ACC112 (cell line): ENCODE measurements around the gene PMEPA1.

Experiments used
- H2AFZ ChIP-seq: fragments of 200-600 bp; sonication (generic); one replicate; pipeline ENCODE4 v1.6.0; 2017; ENCODE audit warnings: antibody characterized with exemption, low read length; ENCODE audit not compliant: unreplicated experiment
- H3K27ac ChIP-seq: fragments of 200-600 bp; sonication (generic); 2 replicates; pipeline ENCODE4 v1.5.1; 2014; ENCODE audit warnings: low read depth, mild to moderate bottlenecking, antibody characterized with exemption, low read length, moderate library complexity
- H3K27me3 ChIP-seq: fragments of 200-600 bp; sonication (generic); 2 replicates; pipeline ENCODE4 v1.6.1; 2014; ENCODE audit warnings: mild to moderate bottlenecking, antibody characterized with exemption, low read length, moderate library complexity, mixed read lengths; ENCODE audit not compliant: insufficient read depth
- H3K36me3 ChIP-seq: fragments of 200-600 bp; sonication (generic); 2 replicates; pipeline ENCODE4 v1.6.1; 2016; ENCODE audit warnings: mild to moderate bottlenecking, antibody characterized with exemption, low read length, moderate library complexity, mixed read lengths; ENCODE audit not compliant: insufficient read depth
- H3K4me1 ChIP-seq: fragments of 200-600 bp; sonication (generic); one replicate; pipeline ENCODE4 v1.6.1; 2016; ENCODE audit warnings: low read length, mixed read lengths; ENCODE audit not compliant: insufficient read depth, unreplicated experiment, control insufficient read depth
- H3K4me3 ChIP-seq: fragments of 200-600 bp; sonication (generic); 2 replicates; pipeline ENCODE4 v1.5.1; 2014; ENCODE audit warnings: mild to moderate bottlenecking, low read depth, low read length
- H3K79me2 ChIP-seq: fragments of 200-600 bp; sonication (generic); one replicate; pipeline ENCODE4 v1.6.0; 2016; ENCODE audit warnings: low read length; ENCODE audit not compliant: control insufficient read depth, unreplicated experiment, insufficient read depth

Gene PMEPA1

DNA sequence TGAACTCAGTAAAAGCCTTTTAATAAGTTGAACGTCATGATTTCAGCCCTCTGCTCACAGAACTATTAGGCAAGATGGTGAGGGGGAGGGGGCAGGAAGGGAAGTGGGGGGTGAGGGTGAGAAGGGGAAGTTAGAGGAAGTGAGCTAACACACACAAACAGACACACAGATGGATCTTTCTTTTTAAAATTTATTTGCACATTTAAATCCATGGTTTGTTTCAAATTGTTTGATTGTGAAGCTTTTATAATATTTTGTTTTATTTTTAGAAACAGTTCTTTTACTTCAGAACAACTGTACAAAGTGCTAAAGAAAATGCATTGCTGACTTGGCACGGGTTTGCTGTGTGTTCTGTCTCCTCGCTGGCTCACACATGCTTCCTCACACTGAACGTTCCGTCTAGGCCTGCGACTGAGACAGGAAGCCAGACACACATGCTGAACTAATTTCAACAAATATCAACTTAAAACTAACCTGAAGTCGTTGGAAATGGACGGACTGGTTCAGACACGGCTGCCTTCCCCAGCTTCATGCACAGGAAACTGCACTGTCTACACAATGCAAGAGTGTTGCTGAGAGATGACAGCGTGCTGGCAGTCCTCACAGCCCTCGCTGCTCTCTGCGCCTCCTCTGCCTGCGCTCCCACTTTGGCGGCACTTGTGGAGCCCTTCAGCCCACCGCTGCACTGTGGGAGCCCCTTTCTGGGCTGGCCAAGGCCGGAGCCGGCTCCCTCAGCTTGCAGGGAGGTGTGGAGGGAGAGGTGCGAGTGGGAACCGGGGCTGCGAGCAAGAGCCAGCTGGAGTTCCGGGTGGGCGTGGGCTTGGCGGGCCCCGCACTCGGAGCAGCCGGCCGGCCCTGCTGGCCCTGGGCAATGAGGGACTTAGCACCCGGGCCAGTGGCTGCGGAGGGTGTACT, 81.5 kb downstream of the PMEPA1 start:
- Histone ChIP-seq H2AFZ (peak overlapping the region; percentile 43), H3K4me1 (no peaks in the 10 kb centered on the region), H3K4me3 (no peak overlapping the region), H3K27me3 (peaks cover 30% of the 10 kb centered on the region), H3K36me3 (no peaks in the 10 kb centered on the region), H3K27ac (no peak overlapping the region), H3K79me2 (no peaks in the 10 kb centered on the region)

GRCh38 chr20:57627339-57627738, 82.5 kb downstream of the PMEPA1 start:
- Histone ChIP-seq H3K79me2 (no peaks in the 10 kb centered on the region), H3K27ac (no peak overlapping the region), H3K36me3 (no peaks in the 10 kb centered on the region), H3K4me3 (no peak overlapping the region), H3K27me3 (peaks cover 20% of the 10 kb centered on the region), H2AFZ (no peak overlapping the region), H3K4me1 (no peaks in the 10 kb centered on the region)

DNA sequence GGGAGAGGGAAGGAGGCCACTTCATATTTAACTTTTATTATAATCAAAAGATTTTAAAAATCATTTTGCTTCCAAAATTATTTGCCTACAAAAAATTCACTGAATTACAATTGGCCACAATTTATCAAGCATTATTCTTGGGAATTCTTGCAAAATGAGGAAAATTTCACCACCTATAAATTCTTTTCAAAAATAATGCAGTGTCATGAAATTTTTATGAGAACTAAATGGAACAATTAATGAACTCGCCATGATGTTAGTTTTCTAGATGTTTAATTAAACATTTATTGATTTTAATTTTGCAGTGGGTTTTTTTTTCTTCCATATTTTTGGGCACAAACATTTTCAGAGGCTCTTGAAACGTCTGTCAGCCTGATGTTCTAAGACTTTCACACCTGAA, 83.8 kb downstream of the PMEPA1 start:
- H3K36me3 ChIP-seq, result no peaks in the 10 kb centered on the region
- H3K4me1 ChIP-seq, result no peaks in the 10 kb centered on the region
- H3K27me3 ChIP-seq, result peaks cover 10% of the 10 kb centered on the region
- H3K4me3 ChIP-seq, result no peak overlapping the region
- H2AFZ ChIP-seq, result no peak overlapping the region
- no peak overlapping the region for H3K27ac ChIP-seq
- H3K79me2 ChIP-seq, result no peaks in the 10 kb centered on the region

GRCh38 chr20:57625181-57625958, 84.4 kb downstream of the PMEPA1 start:
- H3K36me3 ChIP-seq, result no peaks in the 10 kb centered on the region

GRCh38 chr20:57624124-57624523, 85.7 kb downstream of the PMEPA1 start:
- Histone ChIP-seq H3K27ac (no peak overlapping the region), H3K4me3 (no peak overlapping the region), H3K79me2 (no peaks in the 10 kb centered on the region), H3K36me3 (no peaks in the 10 kb centered on the region), H2AFZ (no peak overlapping the region), H3K27me3 (peaks cover 5% of the 10 kb centered on the region), H3K4me1 (no peaks in the 10 kb centered on the region)

More at GRCh38 chr20:57625181-57625958, 84.4 kb downstream of the PMEPA1 start:
- Histone ChIP-seq H3K4me3 (no peak overlapping the region), H3K79me2 (no peaks in the 10 kb centered on the region), H3K27me3 (peaks cover 5% of the 10 kb centered on the region), H3K27ac (no peak overlapping the region), H3K4me1 (no peaks in the 10 kb centered on the region), H2AFZ (no peak overlapping the region)

DNA sequence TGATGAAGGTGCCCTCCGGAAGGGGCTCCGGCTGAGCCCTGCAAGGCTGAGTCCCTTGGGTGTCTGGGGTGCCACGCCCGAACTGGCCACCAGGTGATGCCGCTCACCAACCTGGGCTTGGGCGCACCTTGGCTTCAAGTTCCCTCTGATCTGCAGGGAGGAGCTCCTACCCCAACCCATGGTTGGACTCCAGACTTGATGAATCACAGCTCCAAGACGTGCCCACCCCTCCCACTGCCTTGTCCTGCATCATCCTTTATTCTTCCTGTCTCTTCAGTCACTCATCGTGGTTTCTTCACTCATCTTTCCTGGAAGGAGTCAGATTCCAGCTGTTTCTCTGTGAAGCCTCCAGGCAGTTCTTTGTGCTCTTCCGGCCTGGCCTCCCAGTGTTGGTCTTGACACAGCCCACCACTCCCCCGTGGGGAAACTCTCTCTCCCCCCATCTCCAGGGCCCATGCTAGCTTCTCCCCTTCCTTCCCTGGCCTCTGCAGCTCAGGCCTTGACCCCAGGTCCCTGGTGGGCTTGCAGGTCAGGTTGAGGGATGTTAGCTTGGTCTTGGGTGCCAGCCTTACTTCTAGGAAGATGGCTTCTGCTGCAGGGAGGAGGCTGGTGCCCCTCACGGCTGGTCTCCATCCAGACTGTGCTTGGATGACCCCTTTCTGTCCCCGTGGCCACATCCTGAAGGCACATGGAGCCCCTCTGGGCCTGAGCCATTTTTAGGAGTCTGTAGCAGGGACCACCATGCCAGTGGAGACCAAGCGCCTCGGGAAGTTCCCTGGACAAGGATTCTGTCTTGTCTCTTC, 87.0 kb downstream of the PMEPA1 start:
- Histone ChIP-seq H3K4me3 (no peak overlapping the region), H3K79me2 (no peaks in the 10 kb centered on the region), H3K36me3 (no peaks in the 10 kb centered on the region), H2AFZ (no peak overlapping the region), H3K4me1 (peaks cover 3% of the 10 kb centered on the region), H3K27ac (no peak overlapping the region), H3K27me3 (peaks cover 14% of the 10 kb centered on the region)

DNA sequence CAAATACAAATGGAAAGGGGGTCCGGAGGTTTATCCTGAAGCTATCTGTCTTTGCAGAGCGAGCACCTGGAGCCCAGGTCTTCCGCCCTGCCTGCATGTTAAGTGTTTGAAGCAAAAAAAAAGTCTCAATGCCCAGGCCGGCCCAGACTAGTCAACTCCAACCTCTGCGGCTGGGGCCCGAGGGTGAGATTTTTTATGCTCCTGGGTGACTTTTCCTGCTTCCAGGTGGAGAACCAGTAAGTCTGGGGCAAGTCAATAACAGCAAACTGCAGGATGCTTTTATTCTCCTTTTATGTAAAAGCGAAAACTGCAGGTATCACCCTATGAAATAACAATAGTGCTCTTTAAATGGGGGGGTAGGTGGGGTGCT, 87.6 kb downstream of the PMEPA1 start:
- H3K27ac ChIP-seq, result no peak overlapping the region
- peaks cover 14% of the 10 kb centered on the region for H3K27me3 ChIP-seq
- no peak overlapping the region for H2AFZ ChIP-seq
- H3K36me3 ChIP-seq, result no peaks in the 10 kb centered on the region
- H3K4me3 ChIP-seq, result no peak overlapping the region
- no peaks in the 10 kb centered on the region for H3K79me2 ChIP-seq
- peaks cover 4% of the 10 kb centered on the region for H3K4me1 ChIP-seq

GRCh38 chr20:57621421-57622200, 88.2 kb downstream of the PMEPA1 start:
- Histone ChIP-seq H3K4me3 (no peak overlapping the region), H3K36me3 (no peaks in the 10 kb centered on the region), H3K27ac (no peak overlapping the region), H3K4me1 (peaks cover 4% of the 10 kb centered on the region), H2AFZ (no peak overlapping the region), H3K27me3 (peaks cover 14% of the 10 kb centered on the region), H3K79me2 (no peaks in the 10 kb centered on the region)

GRCh38 chr20:57620999-57621398, 88.8 kb downstream of the PMEPA1 start:
- no peak overlapping the region for H3K27ac ChIP-seq
- H3K4me1 ChIP-seq, result peaks cover 4% of the 10 kb centered on the region
- no peak overlapping the region for H2AFZ ChIP-seq

More at GRCh38 chr20:57620999-57621398, 88.8 kb downstream of the PMEPA1 start:
- Histone ChIP-seq H3K36me3 (no peaks in the 10 kb centered on the region), H3K4me3 (no peak overlapping the region), H3K27me3 (peaks cover 14% of the 10 kb centered on the region), H3K79me2 (no peaks in the 10 kb centered on the region)
